IMR-90 (cell line): ENCODE data around the gene NRL. TPM values are rescaled to one million over a fixed set of nuclear protein-coding genes. Genes with fewer than 3 reads are reported as not detected.

Experiments
- ATAC-seq: fragments of 200-7000 bp; cut with Tn5 transposase; 2 replicates; pipeline ENCODE4 v1.9.1; 2020; ENCODE audit warnings: low read depth, mild to moderate bottlenecking, moderate library complexity
- BruUV-seq: library from RNA; stranded (reverse); fragments of 400-500 nt; replicated peaks from 2 replicates; lab custom pipeline; 2021; lab: Mats Ljungman, UMichigan
- CTCF ChIA-PET: fragments of 300-600 bp; formaldehyde crosslinking; extraction: SDS; loops from one replicate; lab custom pipeline; 2021; ENCODE audit warnings: antibody characterized with exemption; lab: Yijun Ruan, JAX
- POLR2A ChIA-PET: fragments of 300-600 bp; sonication (Branson Sonifier 250); formaldehyde crosslinking; loops from one replicate; lab custom pipeline; 2022; ENCODE audit warnings: antibody characterized with exemption; ENCODE audit not compliant: unreplicated experiment; lab: Charles Lee
- DNase-seq: peaks from one replicate; pipeline ENCODE4 v3.0.0; 2013
- H2AFZ ChIP-seq: replicated peaks from 2 replicates; pipeline ENCODE3; 2013; ENCODE audit warnings: low read length, mild to moderate bottlenecking; ENCODE audit not compliant: poor library complexity
- H2AK5ac ChIP-seq: 2 replicates; pipeline ENCODE4 v1.6.1; 2013; ENCODE audit warnings: low read depth, low read length, inconsistent platforms
- H2AK9ac ChIP-seq: replicated peaks from 2 replicates; pipeline ENCODE3; 2013; ENCODE audit warnings: mild to moderate bottlenecking, low read depth, low read length, moderate library complexity; ENCODE audit not compliant: poor library complexity
- H2BK120ac ChIP-seq: 2 replicates; pipeline ENCODE4 v1.6.1; 2013; ENCODE audit warnings: low read depth, low read length, inconsistent platforms
- H2BK15ac ChIP-seq: 3 replicates; pipeline ENCODE4 v1.6.1; 2013; ENCODE audit warnings: low read depth, low read length, inconsistent platforms
- H2BK20ac ChIP-seq: 2 replicates; pipeline ENCODE4 v1.6.1; 2013; ENCODE audit warnings: low read depth, mild to moderate bottlenecking, inconsistent platforms, low read length, moderate library complexity
- H2BK5ac ChIP-seq: 2 replicates; pipeline ENCODE4 v1.6.1; 2013; ENCODE audit warnings: mild to moderate bottlenecking, low read depth, low read length, inconsistent platforms; ENCODE audit not compliant: poor library complexity, severe bottlenecking
- H3K14ac ChIP-seq: replicated peaks from 2 replicates; pipeline ENCODE4 v1.6.1; 2013; ENCODE audit warnings: low read depth, low read length, inconsistent platforms
- H3K18ac ChIP-seq: 2 replicates; pipeline ENCODE4 v1.6.1; 2013; ENCODE audit warnings: low read depth, low read length, control low read depth
- H3K23ac ChIP-seq: 2 replicates; pipeline ENCODE4 v1.6.1; 2013; ENCODE audit warnings: low read depth, low read length, inconsistent platforms
- H3K27ac ChIP-seq: 2 replicates; pipeline ENCODE4 v1.5.1; 2013; ENCODE audit warnings: mild to moderate bottlenecking, control low read depth, low read length; ENCODE audit not compliant: insufficient read depth
- H3K27me3 ChIP-seq: 2 replicates; pipeline ENCODE4 v1.6.1; 2013; ENCODE audit warnings: low read length; ENCODE audit not compliant: control insufficient read depth, insufficient read depth
- H3K36me3 ChIP-seq: 2 replicates; pipeline ENCODE4 v1.6.1; 2013; ENCODE audit warnings: low read length, mixed read lengths; ENCODE audit not compliant: control insufficient read depth, insufficient read depth
- H3K4ac ChIP-seq: 2 replicates; pipeline ENCODE4 v1.6.1; 2013; ENCODE audit warnings: low read depth, low read length, inconsistent platforms
- H3K4me1 ChIP-seq: 2 replicates; pipeline ENCODE4 v1.6.1; 2013; ENCODE audit warnings: low read length, mixed read lengths; ENCODE audit not compliant: control insufficient read depth, insufficient read depth
- H3K4me2 ChIP-seq: 2 replicates; pipeline ENCODE4 v1.6.1; 2013; ENCODE audit warnings: low read depth, mild to moderate bottlenecking, control low read depth, low read length, moderate library complexity
- H3K4me3 ChIP-seq: 2 replicates; pipeline ENCODE4 v1.5.1; 2013; ENCODE audit warnings: low read depth, mild to moderate bottlenecking, control low read depth, low read length, moderate library complexity; ENCODE audit not compliant: insufficient read depth
- H3K56ac ChIP-seq: 2 replicates; pipeline ENCODE4 v1.6.1; 2013; ENCODE audit warnings: low read length, inconsistent platforms; ENCODE audit not compliant: insufficient read depth; ENCODE audit errors: extremely low read depth
- H3K79me1 ChIP-seq, 2 experiments: 2 replicates each; pipeline ENCODE4 v1.6.1; 2013; ENCODE audit warnings: low read length in 2 of 2, inconsistent platforms in 1 of 2, low read depth in 1 of 2
- H3K9ac ChIP-seq: 2 replicates; pipeline ENCODE4 v1.6.1; 2013; ENCODE audit warnings: low read depth, low read length, control low read depth
- H3K9me1 ChIP-seq: 2 replicates; pipeline ENCODE4 v1.6.1; 2013; ENCODE audit warnings: low read length, inconsistent platforms; ENCODE audit not compliant: insufficient read depth
- H3K9me3 ChIP-seq: 2 replicates; pipeline ENCODE4 v1.6.1; 2013; ENCODE audit warnings: low read length; ENCODE audit not compliant: control insufficient read depth, insufficient read depth
- H4K20me1 ChIP-seq: 2 replicates; pipeline ENCODE4 v1.6.1; 2013; ENCODE audit warnings: low read length, inconsistent platforms; ENCODE audit not compliant: insufficient read depth
- H4K5ac ChIP-seq: 2 replicates; pipeline ENCODE4 v1.6.1; 2013; ENCODE audit warnings: mild to moderate bottlenecking, low read depth, low read length, control low read depth
- H4K8ac ChIP-seq, 2 experiments: 2 replicates each; pipeline ENCODE4 v1.6.1; 2013; ENCODE audit warnings: low read depth in 2 of 2, low read length in 2 of 2, control low read depth in 1 of 2, inconsistent platforms in 1 of 2
- H4K91ac ChIP-seq: 2 replicates; pipeline ENCODE4 v1.6.1; 2013; ENCODE audit warnings: low read depth, low read length, inconsistent platforms; ENCODE audit not compliant: insufficient read depth
- MAZ ChIP-seq: IDR thresholded peaks from 2 replicates; pipeline ENCODE4 v1.6.1; 2012; ENCODE audit warnings: low read depth, mild to moderate bottlenecking, low read length, improper control_type of control experiment, moderate library complexity, borderline replicate concordance
- MXI1 ChIP-seq: IDR thresholded peaks from 2 replicates; pipeline ENCODE4 v1.6.1; 2012; ENCODE audit warnings: low read depth, mild to moderate bottlenecking, low read length, moderate library complexity, borderline replicate concordance
- NFE2L2 ChIP-seq: fragments of 150-350 bp; IDR thresholded peaks from 2 replicates; pipeline ENCODE4 v1.6.1; 2016; ENCODE audit warnings: low read depth, mild to moderate bottlenecking, low read length
- WGBS, 2 experiments: methylation state at CpG; one replicate each; pipeline versions ENCODE4 v1.1.5 to v1.1.7; 2013; ENCODE audit warnings: missing lambda C conversion rate in 2 of 2; ENCODE audit not compliant: insufficient read length in 1 of 2; ENCODE audit errors: extremely low coverage in 2 of 2; 5-methylcytosine and 5-hydroxymethylcytosine counted together
- dilution Hi-C: fragments of 300-500 bp; cut with HindIII; formaldehyde crosslinking; loops from one replicate; pipeline ENCODE4 v1.14.3; 2018; ENCODE audit warnings: low sequenced_read_pairs; ENCODE audit not compliant: unreplicated experiment
- in situ Hi-C: fragments of 300-500 bp; cut with MboI; formaldehyde crosslinking; loops from 3 replicates; pipeline ENCODE4 v1.14.3; 2019; ENCODE audit warnings: low sequenced_read_pairs, inconsistent platforms, mixed read lengths
- intact Hi-C: fragments of 100-400 bp; cut with micrococcal nuclease; formaldehyde crosslinking; loops from 2 replicates; pipeline ENCODE4 v1.10.0; 2022
- polyA plus RNA-seq, 3 experiments: library from polyadenylated mRNA; depleted of rRNA; stranded (reverse); fragments of >200 nt; gene quantifications; 2 replicates each; pipeline ENCODE4 v1.2.3, GENCODE V29; 2012; ENCODE audit warnings: low replicate concordance in 1 of 3
- total RNA-seq: library from RNA; depleted of rRNA; stranded (reverse); fragments of >200 nt; gene quantifications from 2 replicates; pipeline ENCODE4 v1.2.3, GENCODE V29; 2012

NRL gene
- total and polyA plus RNA-seq, 2 of the 4 experiments (the other 2 are of a cell fraction), result 0.18 to 0.70 TPM

GRCh38 chr14:24135834-24136683, 21.3 kb upstream of the NRL start, which contains the start of gene PSME1:
PSME1 (plus strand) TSS chr14:24136194; CDS start chr14:24136263, 69 bp downstream.
- no peak within 1 kb of the TSS for H3K18ac ChIP-seq
- peak within 1 kb of the TSS; percentile 99 for H2AFZ ChIP-seq
- H3K9ac ChIP-seq, result peak within 1 kb of the TSS; percentile 72
- H3K23ac ChIP-seq, result peak within 1 kb of the TSS; percentile 88
- peaks cover 19% of the 10 kb centered on the region for H3K9me1 ChIP-seq
- peak within 1 kb of the TSS; percentile 71 for H3K4ac ChIP-seq
- H3K36me3 ChIP-seq, result peaks cover 23% of the 10 kb centered on the region
- ChIA-PET CTCF (interaction anchor here (0.9 to 1.5 kb wide), 3 partner anchors 9 to 78 kb away, joined by 3 to 4 read pairs (median 3); no protein-coding TSS in a partner anchor), POLR2A (interaction anchor here (0.6 to 1.0 kb wide), 3 partner anchors 11 to 22 kb away, joined by 3 to 7 read pairs (median 3); partner anchors contain the start of genes DCAF11 and RNF31)
- peak within 1 kb of the TSS; percentile 92 for H3K4me2 ChIP-seq
- no peaks in the 10 kb centered on the region for H3K27me3 ChIP-seq
- peaks cover 11% of the 10 kb centered on the region for H3K4me1 ChIP-seq
- in situ Hi-C loops (loop anchor here (10.0 to 25.0 kb wide), 3 partner anchors 299 to 1049 kb away; partner anchors contain the start of genes ACIN1, BCL2L2, C14orf119 and PABPN1), dilution Hi-C loops (no loop called here), intact Hi-C loops (no loop called here)
- H2BK120ac ChIP-seq, result peak within 1 kb of the TSS; percentile 32
- no peaks in the 10 kb centered on the region for H3K9me3 ChIP-seq
- no peak for TF ChIP-seq NFE2L2
- TF ChIP-seq MAZ, result peak; percentile 77
- peak; percentile 58; the same call in 1 of the 2 replicates for TF ChIP-seq MXI1
- H2BK15ac ChIP-seq, result no peak within 1 kb of the TSS
- WGBS, 2 experiments, result 1% methylated on average over 33 of the region's 75 CpGs; no CpG with 5 or more reads in 1 of the 2 experiments
- H2BK20ac ChIP-seq, result no peak within 1 kb of the TSS
- H4K8ac ChIP-seq, result peak within 1 kb of the TSS in 1 of 2 experiments; percentile 77; a peak in 2 of 4 replicates
- ATAC-seq, result peak; percentile 99
- peaks cover 17% of the 10 kb centered on the region for H4K20me1 ChIP-seq
- peak within 1 kb of the TSS; percentile 82 for H2AK9ac ChIP-seq
- DNase-seq, result peak; percentile 82
- no TSS peak for BruUV-seq
- H3K14ac ChIP-seq, result peak within 1 kb of the TSS; percentile 73
- peak within 1 kb of the TSS; percentile 97 for H3K4me3 ChIP-seq
- peak within 1 kb of the TSS; percentile 78 for H2BK5ac ChIP-seq
- H2AK5ac ChIP-seq, result peak within 1 kb of the TSS; percentile 59
- peaks cover 17 to 44% of the 10 kb centered on the region in 2 experiments; a peak in 3 of 4 replicates for H3K79me1 ChIP-seq
- H3K27ac ChIP-seq, result peak within 1 kb of the TSS; percentile 79
- peak within 1 kb of the TSS; percentile 64; the same call in 1 of the 2 replicates for H3K56ac ChIP-seq
- no peak within 1 kb of the TSS for H4K5ac ChIP-seq
- H4K91ac ChIP-seq, result peak within 1 kb of the TSS; percentile 81
